IMR-90 (cell line): ENCODE data around the gene DUSP9. TPM values are rescaled to one million over a fixed set of nuclear protein-coding genes. Genes with fewer than 3 reads are reported as not detected.

ENCODE experiments used
- ATAC-seq: fragments of 200-7000 bp; cut with Tn5 transposase; 2 replicates; pipeline ENCODE4 v1.9.1; 2020; ENCODE audit warnings: low read depth, mild to moderate bottlenecking, moderate library complexity
- BruUV-seq: library from RNA; stranded (reverse); fragments of 400-500 nt; replicated peaks from 2 replicates; lab custom pipeline; 2021; lab: Mats Ljungman, UMichigan
- CTCF ChIA-PET: fragments of 300-600 bp; formaldehyde crosslinking; extraction: SDS; loops from one replicate; lab custom pipeline; 2021; ENCODE audit warnings: antibody characterized with exemption; lab: Yijun Ruan, JAX
- POLR2A ChIA-PET: fragments of 300-600 bp; sonication (Branson Sonifier 250); formaldehyde crosslinking; loops from one replicate; lab custom pipeline; 2022; ENCODE audit warnings: antibody characterized with exemption; ENCODE audit not compliant: unreplicated experiment; lab: Charles Lee
- DNase-seq: peaks from one replicate; pipeline ENCODE4 v3.0.0; 2013
- H2AFZ ChIP-seq: replicated peaks from 2 replicates; pipeline ENCODE3; 2013; ENCODE audit warnings: low read length, mild to moderate bottlenecking; ENCODE audit not compliant: poor library complexity
- H2AK5ac ChIP-seq: 2 replicates; pipeline ENCODE4 v1.6.1; 2013; ENCODE audit warnings: low read depth, low read length, inconsistent platforms
- H2AK9ac ChIP-seq: replicated peaks from 2 replicates; pipeline ENCODE3; 2013; ENCODE audit warnings: mild to moderate bottlenecking, low read depth, low read length, moderate library complexity; ENCODE audit not compliant: poor library complexity
- H2BK120ac ChIP-seq: 2 replicates; pipeline ENCODE4 v1.6.1; 2013; ENCODE audit warnings: low read depth, low read length, inconsistent platforms
- H2BK15ac ChIP-seq: 3 replicates; pipeline ENCODE4 v1.6.1; 2013; ENCODE audit warnings: low read depth, low read length, inconsistent platforms
- H2BK20ac ChIP-seq: 2 replicates; pipeline ENCODE4 v1.6.1; 2013; ENCODE audit warnings: low read depth, mild to moderate bottlenecking, inconsistent platforms, low read length, moderate library complexity
- H2BK5ac ChIP-seq: 2 replicates; pipeline ENCODE4 v1.6.1; 2013; ENCODE audit warnings: mild to moderate bottlenecking, low read depth, low read length, inconsistent platforms; ENCODE audit not compliant: poor library complexity, severe bottlenecking
- H3K14ac ChIP-seq: replicated peaks from 2 replicates; pipeline ENCODE4 v1.6.1; 2013; ENCODE audit warnings: low read depth, low read length, inconsistent platforms
- H3K18ac ChIP-seq: 2 replicates; pipeline ENCODE4 v1.6.1; 2013; ENCODE audit warnings: low read depth, low read length, control low read depth
- H3K23ac ChIP-seq: 2 replicates; pipeline ENCODE4 v1.6.1; 2013; ENCODE audit warnings: low read depth, low read length, inconsistent platforms
- H3K27ac ChIP-seq: 2 replicates; pipeline ENCODE4 v1.5.1; 2013; ENCODE audit warnings: mild to moderate bottlenecking, control low read depth, low read length; ENCODE audit not compliant: insufficient read depth
- H3K27me3 ChIP-seq: 2 replicates; pipeline ENCODE4 v1.6.1; 2013; ENCODE audit warnings: low read length; ENCODE audit not compliant: control insufficient read depth, insufficient read depth
- H3K36me3 ChIP-seq: 2 replicates; pipeline ENCODE4 v1.6.1; 2013; ENCODE audit warnings: low read length, mixed read lengths; ENCODE audit not compliant: control insufficient read depth, insufficient read depth
- H3K4ac ChIP-seq: 2 replicates; pipeline ENCODE4 v1.6.1; 2013; ENCODE audit warnings: low read depth, low read length, inconsistent platforms
- H3K4me1 ChIP-seq: 2 replicates; pipeline ENCODE4 v1.6.1; 2013; ENCODE audit warnings: low read length, mixed read lengths; ENCODE audit not compliant: control insufficient read depth, insufficient read depth
- H3K4me2 ChIP-seq: 2 replicates; pipeline ENCODE4 v1.6.1; 2013; ENCODE audit warnings: low read depth, mild to moderate bottlenecking, control low read depth, low read length, moderate library complexity
- H3K4me3 ChIP-seq: 2 replicates; pipeline ENCODE4 v1.5.1; 2013; ENCODE audit warnings: low read depth, mild to moderate bottlenecking, control low read depth, low read length, moderate library complexity; ENCODE audit not compliant: insufficient read depth
- H3K56ac ChIP-seq: 2 replicates; pipeline ENCODE4 v1.6.1; 2013; ENCODE audit warnings: low read length, inconsistent platforms; ENCODE audit not compliant: insufficient read depth; ENCODE audit errors: extremely low read depth
- H3K79me1 ChIP-seq, 2 experiments: 2 replicates each; pipeline ENCODE4 v1.6.1; 2013; ENCODE audit warnings: low read length in 2 of 2, inconsistent platforms in 1 of 2, low read depth in 1 of 2
- H3K9ac ChIP-seq: 2 replicates; pipeline ENCODE4 v1.6.1; 2013; ENCODE audit warnings: low read depth, low read length, control low read depth
- H3K9me1 ChIP-seq: 2 replicates; pipeline ENCODE4 v1.6.1; 2013; ENCODE audit warnings: low read length, inconsistent platforms; ENCODE audit not compliant: insufficient read depth
- H3K9me3 ChIP-seq: 2 replicates; pipeline ENCODE4 v1.6.1; 2013; ENCODE audit warnings: low read length; ENCODE audit not compliant: control insufficient read depth, insufficient read depth
- H4K20me1 ChIP-seq: 2 replicates; pipeline ENCODE4 v1.6.1; 2013; ENCODE audit warnings: low read length, inconsistent platforms; ENCODE audit not compliant: insufficient read depth
- H4K5ac ChIP-seq: 2 replicates; pipeline ENCODE4 v1.6.1; 2013; ENCODE audit warnings: mild to moderate bottlenecking, low read depth, low read length, control low read depth
- H4K8ac ChIP-seq, 2 experiments: 2 replicates each; pipeline ENCODE4 v1.6.1; 2013; ENCODE audit warnings: low read depth in 2 of 2, low read length in 2 of 2, control low read depth in 1 of 2, inconsistent platforms in 1 of 2
- H4K91ac ChIP-seq: 2 replicates; pipeline ENCODE4 v1.6.1; 2013; ENCODE audit warnings: low read depth, low read length, inconsistent platforms; ENCODE audit not compliant: insufficient read depth
- RCOR1 ChIP-seq: IDR thresholded peaks from 2 replicates; pipeline ENCODE4 v1.6.1; 2012; ENCODE audit warnings: mild to moderate bottlenecking, low read length, improper control_type of control experiment; ENCODE audit not compliant: insufficient replicate concordance
- WGBS, 2 experiments: methylation state at CpG; one replicate each; pipeline versions ENCODE4 v1.1.5 to v1.1.7; 2013; ENCODE audit warnings: missing lambda C conversion rate in 2 of 2; ENCODE audit not compliant: insufficient read length in 1 of 2; ENCODE audit errors: extremely low coverage in 2 of 2; 5-methylcytosine and 5-hydroxymethylcytosine counted together
- dilution Hi-C: fragments of 300-500 bp; cut with HindIII; formaldehyde crosslinking; loops from one replicate; pipeline ENCODE4 v1.14.3; 2018; ENCODE audit warnings: low sequenced_read_pairs; ENCODE audit not compliant: unreplicated experiment
- in situ Hi-C: fragments of 300-500 bp; cut with MboI; formaldehyde crosslinking; loops from 3 replicates; pipeline ENCODE4 v1.14.3; 2019; ENCODE audit warnings: low sequenced_read_pairs, inconsistent platforms, mixed read lengths
- intact Hi-C: fragments of 100-400 bp; cut with micrococcal nuclease; formaldehyde crosslinking; loops from 2 replicates; pipeline ENCODE4 v1.10.0; 2022
- polyA plus RNA-seq, 3 experiments: library from polyadenylated mRNA; depleted of rRNA; stranded (reverse); fragments of >200 nt; gene quantifications; 2 replicates each; pipeline ENCODE4 v1.2.3, GENCODE V29; 2012; ENCODE audit warnings: low replicate concordance in 1 of 3
- total RNA-seq: library from RNA; depleted of rRNA; stranded (reverse); fragments of >200 nt; gene quantifications from 2 replicates; pipeline ENCODE4 v1.2.3, GENCODE V29; 2012

The DUSP9 gene
- total and polyA plus RNA-seq, 2 of the 4 experiments (the other 2 are of a cell fraction): under 0.01 to 0.09 TPM

GRCh38 chrX:153631907-153632594 lies 15.0 kb upstream of the DUSP9 start:
- H3K14ac ChIP-seq: no peak overlapping the region
- WGBS, 2 experiments: 79% methylated on average over 4 of the region's 19 CpGs; no CpG with 5 or more reads in 1 of the 2 experiments
- H2BK120ac ChIP-seq: no peak overlapping the region
- H3K9me3 ChIP-seq: peaks cover 8% of the 10 kb centered on the region
- H3K18ac ChIP-seq: no peak overlapping the region
- no peak overlapping the region for H3K4me3 ChIP-seq
- POLR2A ChIA-PET: no interaction called here
- no peak for DNase-seq
- H2BK15ac ChIP-seq: no peak overlapping the region
- dilution Hi-C loops: no loop called here
- no peak overlapping the region for H4K8ac ChIP-seq
- H3K4me2 ChIP-seq: no peak overlapping the region
- no peak overlapping the region for H2AFZ ChIP-seq
- H3K79me1 ChIP-seq: no peaks in the 10 kb centered on the region
- H4K20me1 ChIP-seq: no peaks in the 10 kb centered on the region
- no peak overlapping the region for H3K23ac ChIP-seq
- no peak overlapping the region for H3K4ac ChIP-seq
- H4K91ac ChIP-seq: no peak overlapping the region
- H3K27me3 ChIP-seq: peaks cover 30% of the 10 kb centered on the region
- H3K56ac ChIP-seq: no peak overlapping the region
- H3K27ac ChIP-seq: no peak overlapping the region
- no peak overlapping the region for H2AK9ac ChIP-seq
- no peak for TF ChIP-seq RCOR1
- H2BK20ac ChIP-seq: no peak overlapping the region
- no peak overlapping the region for H3K9ac ChIP-seq
- no peaks in the 10 kb centered on the region for H3K36me3 ChIP-seq
- in situ Hi-C loops: no loop called here
- no peak overlapping the region for H4K5ac ChIP-seq
- intact Hi-C loops: no loop called here
- H3K4me1 ChIP-seq: no peaks in the 10 kb centered on the region
- no peaks in the 10 kb centered on the region for H3K9me1 ChIP-seq
- ATAC-seq: no peak
- BruUV-seq: no TSS peak
- H2BK5ac ChIP-seq: no peak overlapping the region
- CTCF ChIA-PET: no interaction called here
- no peak overlapping the region for H2AK5ac ChIP-seq
